ENCODE measurements around the gene NABP2.
"Not testable (repeated sequence)": the region's sequence is repeated elsewhere in the genome, so short reads cannot be mapped to it uniquely, and the experiment has no call there.

NABP2 gene

GRCh38 chr12:56224102-56224701 lies at the start of gene NABP2:
TSS of gene NABP2 (plus strand) at chr12:56224342. CDS start at chr12:56224857, 515 bp downstream.
- Mint-ChIP-seq H3K9me3 (no peaks in the 10 kb centered on the region), H3K36me3 (peaks cover 11 to 29% of the 10 kb centered on the region in 2 donors), H3K27ac (peak within 1 kb of the TSS; percentile 91), H3K27me3 (no peaks in the 10 kb centered on the region), H3K4me1 (peaks cover 29 to 42% of the 10 kb centered on the region in 2 donors), H3K4me3 (peak within 1 kb of the TSS; percentile 86 to 92)
- DNase-seq, result peak; percentile 95
- ATAC-seq (replicated peaks), result peak; percentile 83 to 85

- Mint-ChIP-seq H3K4me3 (no peak overlapping the region), H3K27ac (no peak overlapping the region), H3K27me3 (no peaks in the 10 kb centered on the region), H3K4me1 (no peaks in the 10 kb centered on the region), H3K9me3 (no peaks in the 10 kb centered on the region), H3K36me3 (peaks cover 51 to 52% of the 10 kb centered on the region in 2 donors)
- DNase-seq, result no peak
- ATAC-seq (replicated peaks), result no peak
Measured at GRCh38 chr12:56178347-56178746, 45.8 kb upstream of the NABP2 start.

DNA sequence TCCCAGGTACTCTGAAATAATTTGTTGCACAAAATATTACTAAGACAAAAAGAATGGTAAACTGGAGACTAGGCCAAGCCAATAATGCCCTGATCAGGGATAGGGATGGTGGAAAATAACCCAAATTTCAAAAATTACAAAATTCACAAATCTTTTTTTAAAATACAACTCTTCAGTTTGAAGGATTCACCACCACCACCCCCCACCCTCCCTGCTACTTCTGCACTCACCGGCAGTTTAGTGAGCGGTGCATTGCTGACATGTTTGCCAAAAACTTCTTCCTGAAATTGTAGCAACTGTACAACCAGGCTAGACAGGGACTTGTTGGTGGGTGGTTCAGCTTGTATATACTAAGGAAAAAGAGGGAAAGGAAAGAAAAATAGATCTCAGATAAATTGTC lies 37.2 kb upstream of the NABP2 start:
- Mint-ChIP-seq H3K27me3 (peaks cover 0 to 4% of the 10 kb centered on the region in 2 donors), H3K4me1 (peaks cover 22 to 44% of the 10 kb centered on the region in 2 donors), H3K27ac (no peak overlapping the region), H3K4me3 (no peak overlapping the region), H3K36me3 (peaks cover 22 to 29% of the 10 kb centered on the region in 2 donors), H3K9me3 (no peaks in the 10 kb centered on the region)
- ATAC-seq (replicated peaks) (no peak), DNase-seq (no peak)

DNA sequence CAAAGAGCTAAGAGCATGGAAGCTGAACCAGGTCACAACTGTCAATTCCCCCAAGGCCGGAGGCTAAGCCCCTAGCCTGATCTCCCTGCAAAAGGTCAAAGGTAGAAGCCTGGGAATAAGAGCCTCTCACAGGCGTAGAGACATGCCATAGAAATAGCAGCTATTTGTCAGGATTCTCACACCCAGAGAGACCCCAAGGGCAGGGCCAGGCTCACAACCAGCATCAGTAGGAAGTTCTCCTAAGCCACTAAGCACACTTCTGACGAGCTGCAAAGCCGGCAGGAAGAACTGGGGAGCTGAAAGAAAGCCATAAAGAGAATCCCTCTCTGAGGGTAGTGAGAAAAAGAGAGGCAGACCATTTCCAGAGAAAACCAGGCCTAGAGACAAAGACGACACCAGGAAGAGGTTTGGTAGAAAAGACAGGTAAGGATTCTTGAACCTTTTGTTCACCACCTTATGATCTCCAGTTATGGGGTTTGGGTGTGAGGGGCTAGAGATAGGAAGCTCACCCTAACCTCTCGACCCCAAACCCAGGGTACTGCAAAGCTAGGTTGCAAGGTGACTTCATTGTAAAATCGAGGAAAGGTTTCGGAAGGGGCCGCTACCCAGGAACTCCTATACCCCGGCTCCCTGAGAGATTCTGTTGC lies 35.9 kb upstream of the NABP2 start:
- H3K4me1 Mint-ChIP-seq, result peaks cover 26 to 50% of the 10 kb centered on the region in 2 donors
- H3K27me3 Mint-ChIP-seq, result peaks cover 0 to 4% of the 10 kb centered on the region in 2 donors
- H3K36me3 Mint-ChIP-seq, result peaks cover 20 to 22% of the 10 kb centered on the region in 2 donors
- peak overlapping the region; percentile 63 for H3K27ac Mint-ChIP-seq
- peak overlapping the region; percentile 83 to 84 for H3K4me3 Mint-ChIP-seq
- ATAC-seq (replicated peaks) (no peak), DNase-seq (no peak)
- no peaks in the 10 kb centered on the region for H3K9me3 Mint-ChIP-seq

GRCh38 chr12:56188778-56189098 lies 35.4 kb upstream of the NABP2 start:
- Mint-ChIP-seq H3K9me3 (no peaks in the 10 kb centered on the region), H3K36me3 (peaks cover 19 to 21% of the 10 kb centered on the region in 2 donors), H3K27ac (peak overlapping the region; percentile 63), H3K4me3 (peak overlapping the region; percentile 83 to 84), H3K4me1 (peaks cover 29 to 53% of the 10 kb centered on the region in 2 donors), H3K27me3 (peaks cover 0 to 4% of the 10 kb centered on the region in 2 donors)
- DNase-seq (no peak), ATAC-seq (replicated peaks) (peak; percentile 1 to 5)

DNA sequence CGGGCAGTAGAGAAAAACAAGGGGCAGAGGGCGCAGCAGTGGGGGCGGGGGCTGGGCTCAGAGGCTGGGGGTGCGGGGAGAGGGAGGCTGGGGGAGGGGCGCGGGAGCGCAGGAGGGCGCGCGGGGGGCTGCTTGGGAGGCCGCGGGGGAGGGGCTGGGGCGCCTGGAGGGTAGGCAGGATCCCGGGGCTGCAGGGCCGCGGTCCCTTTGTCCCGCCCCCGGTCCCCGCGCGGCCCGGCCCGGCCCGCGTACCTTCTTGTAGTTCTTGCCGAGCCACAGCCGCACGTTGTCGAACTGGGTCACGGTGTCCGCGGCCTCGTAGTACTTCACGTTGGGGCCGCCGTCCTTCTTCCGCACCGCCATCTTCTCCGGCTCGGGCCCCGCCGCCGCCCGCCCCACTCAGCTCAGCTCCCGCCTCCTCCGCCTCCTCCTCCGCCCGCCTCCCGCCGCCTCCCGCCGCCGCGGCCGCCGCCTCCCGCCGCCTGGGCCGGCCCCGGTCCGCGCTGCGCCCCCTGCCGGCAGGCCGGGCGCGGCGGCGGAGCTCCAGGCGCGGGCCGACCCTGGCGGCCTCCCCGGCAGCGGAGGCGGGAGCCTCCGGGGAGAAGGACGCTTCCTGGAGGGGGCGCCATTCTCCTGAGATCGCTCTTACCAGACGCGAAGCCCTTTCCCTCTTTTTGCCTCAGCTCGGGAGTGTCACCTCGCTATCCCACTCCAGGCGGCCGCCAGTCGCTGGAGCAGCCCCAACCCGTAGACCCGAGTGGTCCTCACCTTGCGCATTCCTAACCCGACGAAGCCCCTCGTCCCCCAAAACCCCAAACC lies 34.8 kb upstream of the NABP2 start, which contains the start of gene SMARCC2:
TSS of gene SMARCC2 (minus strand) at position 385 of the 819 bp plus-strand sequence. CDS start at position 363, 22 bp downstream.
- Mint-ChIP-seq H3K4me3 (peak within 1 kb of the TSS; percentile 84 to 92), H3K27ac (peak within 1 kb of the TSS; percentile 100), H3K36me3 (peaks cover 17 to 19% of the 10 kb centered on the region in 2 donors), H3K27me3 (peaks cover 0 to 4% of the 10 kb centered on the region in 2 donors), H3K4me1 (peaks cover 29 to 53% of the 10 kb centered on the region in 2 donors), H3K9me3 (no peaks in the 10 kb centered on the region)
- ATAC-seq (replicated peaks) (peak; percentile 84 to 90), DNase-seq (peak; percentile 76)

GRCh38 chr12:56189918-56190694 lies 34.0 kb upstream of the NABP2 start:
- peaks cover 0 to 4% of the 10 kb centered on the region in 2 donors for H3K27me3 Mint-ChIP-seq
- ATAC-seq (replicated peaks) (peak; percentile 59 to 68), DNase-seq (peak; percentile 88)
- peak overlapping the region; percentile 100 for H3K27ac Mint-ChIP-seq
- peak overlapping the region; percentile 84 to 92 for H3K4me3 Mint-ChIP-seq
- peaks cover 29 to 53% of the 10 kb centered on the region in 2 donors for H3K4me1 Mint-ChIP-seq
- H3K36me3 Mint-ChIP-seq, result peaks cover 9 to 14% of the 10 kb centered on the region in 2 donors
- no peaks in the 10 kb centered on the region for H3K9me3 Mint-ChIP-seq

GRCh38 chr12:56190695-56191155 lies 33.4 kb upstream of the NABP2 start:
- peak overlapping the region; percentile 84 to 92 for H3K4me3 Mint-ChIP-seq
- peaks cover 0 to 4% of the 10 kb centered on the region in 2 donors for H3K27me3 Mint-ChIP-seq
- ATAC-seq (replicated peaks) (no peak), DNase-seq (no peak)
- peaks cover 7 to 12% of the 10 kb centered on the region in 2 donors for H3K36me3 Mint-ChIP-seq
- H3K4me1 Mint-ChIP-seq, result peaks cover 29 to 51% of the 10 kb centered on the region in 2 donors
- no peaks in the 10 kb centered on the region for H3K9me3 Mint-ChIP-seq
- H3K27ac Mint-ChIP-seq, result peak overlapping the region; percentile 100

DNA sequence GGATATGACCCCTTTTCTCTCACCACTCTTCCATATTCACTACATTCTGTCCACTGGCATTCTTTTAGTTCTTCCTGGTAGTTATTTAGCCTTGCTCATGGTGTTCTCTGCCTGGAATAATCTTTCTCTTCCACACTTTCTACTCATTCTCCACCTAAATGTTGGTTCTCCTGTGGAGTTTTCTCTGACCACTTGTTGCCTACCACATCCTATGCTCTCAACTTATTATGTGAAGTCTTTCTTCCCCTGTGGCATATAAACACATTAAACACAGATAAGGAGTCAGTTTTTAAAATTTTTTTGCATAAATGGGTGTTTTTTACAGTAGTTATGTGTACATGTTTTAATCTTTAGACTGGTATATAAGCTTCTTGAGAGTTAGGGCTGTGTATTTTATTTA lies 31.6 kb upstream of the NABP2 start:
- H3K27ac Mint-ChIP-seq, result no peak overlapping the region

DNA sequence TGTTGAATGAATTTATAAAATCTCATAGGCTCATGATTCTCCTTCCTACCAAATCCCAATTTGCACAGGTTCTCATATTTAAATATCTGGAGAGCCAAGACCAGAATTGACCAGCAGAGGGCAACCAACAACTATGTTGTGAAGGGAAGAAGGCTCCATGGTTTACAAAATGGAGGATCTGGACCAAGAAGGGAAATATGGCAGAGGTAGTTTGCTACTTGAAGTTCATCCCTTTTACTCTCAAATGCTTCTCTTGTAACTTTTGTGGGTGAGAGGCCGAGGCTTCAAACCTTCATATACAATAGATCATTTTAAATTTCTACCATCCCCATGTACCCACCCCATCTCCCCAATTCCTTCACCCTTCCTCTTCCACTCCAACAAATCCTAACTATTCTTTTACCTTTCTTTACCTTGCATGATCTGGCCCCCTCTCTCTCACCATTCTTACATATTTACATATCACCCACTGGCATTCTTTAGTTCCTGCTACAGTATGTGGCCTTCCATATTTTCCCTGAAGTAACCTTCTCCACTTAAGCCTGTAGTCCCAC lies 31.0 kb upstream of the NABP2 start:
- peaks cover 0 to 4% of the 10 kb centered on the region in 2 donors for H3K27me3 Mint-ChIP-seq
- peak overlapping the region in 1 of 2 donors; percentile 11 for H3K4me3 Mint-ChIP-seq
- H3K9me3 Mint-ChIP-seq, result no peaks in the 10 kb centered on the region
- peaks cover 2 to 9% of the 10 kb centered on the region in 2 donors for H3K36me3 Mint-ChIP-seq
- ATAC-seq (replicated peaks) (no peak), DNase-seq (peak; percentile 61)
- H3K27ac Mint-ChIP-seq, result peak overlapping the region; percentile 14
- peaks cover 19 to 29% of the 10 kb centered on the region in 2 donors for H3K4me1 Mint-ChIP-seq

More for the DNA sequence above, 31.6 kb upstream of the NABP2 start:
- Mint-ChIP-seq H3K4me3 (no peak overlapping the region), H3K4me1 (peaks cover 24 to 34% of the 10 kb centered on the region in 2 donors), H3K27me3 (peaks cover 0 to 4% of the 10 kb centered on the region in 2 donors), H3K36me3 (peaks cover 2 to 9% of the 10 kb centered on the region in 2 donors), H3K9me3 (no peaks in the 10 kb centered on the region)
- no peak for ATAC-seq (replicated peaks)
- no peak for DNase-seq

GRCh38 chr12:56196818-56197550 lies 27.2 kb upstream of the NABP2 start:
- H3K9me3 Mint-ChIP-seq; DNase-seq; H3K27me3 Mint-ChIP-seq; H3K36me3 Mint-ChIP-seq; H3K4me3 Mint-ChIP-seq; ATAC-seq (replicated peaks); H3K4me1 Mint-ChIP-seq; H3K27ac Mint-ChIP-seq: not testable (repeated sequence)

DNA sequence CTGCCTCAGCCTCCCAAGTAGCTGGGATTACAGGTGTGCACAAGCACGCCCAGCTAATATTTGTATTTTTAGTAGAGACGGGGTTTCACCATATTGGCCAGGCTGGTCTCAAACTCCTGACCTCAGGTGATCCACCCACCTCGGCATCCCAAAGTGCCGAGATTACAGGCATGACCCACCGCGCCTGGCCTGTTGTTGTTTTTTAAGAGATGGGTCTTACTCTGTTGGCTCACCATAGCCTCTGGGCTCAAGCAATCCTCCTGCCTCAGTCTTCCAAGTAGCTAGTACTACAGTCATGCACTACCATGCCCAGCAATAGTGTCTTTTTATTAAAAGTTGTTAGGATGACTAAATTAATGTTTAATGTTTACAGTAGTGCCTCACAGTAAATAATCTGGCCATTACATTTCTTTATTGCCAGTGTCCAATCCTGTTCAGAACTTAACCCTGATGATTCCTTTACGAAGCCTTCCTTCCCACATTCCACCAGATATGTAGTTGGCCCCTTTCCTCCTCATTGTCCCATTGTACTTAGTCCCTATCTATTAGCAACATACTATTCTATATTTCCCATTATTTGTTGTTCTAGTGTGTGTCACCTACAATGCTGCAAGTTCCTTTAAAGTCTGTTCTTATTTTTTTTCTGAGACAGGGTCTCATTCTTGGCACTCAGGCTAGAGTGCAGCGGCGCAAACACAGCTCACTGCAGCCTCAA lies 26.1 kb upstream of the NABP2 start:
- DNase-seq (no peak), ATAC-seq (replicated peaks) (no peak)
- H3K27ac Mint-ChIP-seq, result no peak overlapping the region
- peaks cover 10 to 12% of the 10 kb centered on the region in 2 donors for H3K4me1 Mint-ChIP-seq
- no peaks in the 10 kb centered on the region for H3K27me3 Mint-ChIP-seq
- H3K36me3 Mint-ChIP-seq, result no peaks in the 10 kb centered on the region
- no peaks in the 10 kb centered on the region for H3K9me3 Mint-ChIP-seq
- no peak overlapping the region for H3K4me3 Mint-ChIP-seq
